Upper lobe of left lung (tissue), 4 donors: ENCODE measurements around the gene PLCB4.

Experiments
- EP300 ChIP-seq, 4 donors: sonication (generic); formaldehyde crosslinking; IDR thresholded peaks; one replicate each; pipeline ENCODE4 v1.5.1; 2017; ENCODE audit warnings: antibody characterized with exemption in 4 of 4, control low read depth in 2 of 4
- POLR2A ChIP-seq, 4 donors: fragments of 450-650 bp; IDR thresholded peaks; one replicate each; pipeline ENCODE4 v1.5.1; 2016 to 2017; ENCODE audit warnings: antibody characterized with exemption in 4 of 4, mild to moderate bottlenecking in 2 of 4
- POLR2AphosphoS5 ChIP-seq, 2 donors: sonication (generic); formaldehyde crosslinking; IDR thresholded peaks; one replicate each; pipeline ENCODE4 v1.5.1; 2017; ENCODE audit warnings: antibody characterized with exemption in 2 of 2
- TF ChIP-seq, protein P1 (sequence below), 6 experiments: fragments of 450-650 bp in 4 of 6; fragments of 200-600 bp in 2 of 6; sonication (generic) in 2 of 6; IDR thresholded peaks; one replicate each; pipeline ENCODE4 v1.5.1; 2016 to 2019; ENCODE audit warnings: antibody characterized with exemption in 6 of 6

DNA sequence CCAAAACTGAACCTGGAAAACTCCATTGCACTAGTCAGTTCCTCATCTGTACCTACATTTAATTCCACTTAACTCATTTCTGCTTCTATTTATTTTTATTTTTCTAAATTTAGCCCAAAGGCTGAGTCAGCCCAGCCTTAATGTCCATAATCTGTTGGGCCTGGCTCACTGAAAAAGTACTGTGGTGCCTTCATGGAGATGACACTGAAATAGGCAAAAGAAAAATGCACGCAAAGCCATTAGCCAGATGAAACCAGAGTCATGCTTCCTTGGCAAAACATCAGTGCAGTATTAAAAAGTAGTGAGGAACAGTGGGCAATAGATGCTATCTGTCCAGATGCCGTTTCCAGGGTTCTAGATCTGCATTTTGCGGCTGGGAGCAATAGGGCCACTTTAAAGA lies 14.7 kb upstream of the PLCB4 start:
- TF ChIP-seq, protein P1, sequence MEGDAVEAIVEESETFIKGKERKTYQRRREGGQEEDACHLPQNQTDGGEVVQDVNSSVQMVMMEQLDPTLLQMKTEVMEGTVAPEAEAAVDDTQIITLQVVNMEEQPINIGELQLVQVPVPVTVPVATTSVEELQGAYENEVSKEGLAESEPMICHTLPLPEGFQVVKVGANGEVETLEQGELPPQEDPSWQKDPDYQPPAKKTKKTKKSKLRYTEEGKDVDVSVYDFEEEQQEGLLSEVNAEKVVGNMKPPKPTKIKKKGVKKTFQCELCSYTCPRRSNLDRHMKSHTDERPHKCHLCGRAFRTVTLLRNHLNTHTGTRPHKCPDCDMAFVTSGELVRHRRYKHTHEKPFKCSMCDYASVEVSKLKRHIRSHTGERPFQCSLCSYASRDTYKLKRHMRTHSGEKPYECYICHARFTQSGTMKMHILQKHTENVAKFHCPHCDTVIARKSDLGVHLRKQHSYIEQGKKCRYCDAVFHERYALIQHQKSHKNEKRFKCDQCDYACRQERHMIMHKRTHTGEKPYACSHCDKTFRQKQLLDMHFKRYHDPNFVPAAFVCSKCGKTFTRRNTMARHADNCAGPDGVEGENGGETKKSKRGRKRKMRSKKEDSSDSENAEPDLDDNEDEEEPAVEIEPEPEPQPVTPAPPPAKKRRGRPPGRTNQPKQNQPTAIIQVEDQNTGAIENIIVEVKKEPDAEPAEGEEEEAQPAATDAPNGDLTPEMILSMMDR (IDR thresholded peaks at IDR 0.05): no peak
- TF ChIP-seq POLR2A (IDR thresholded peaks at IDR 0.05) (no peak), POLR2AphosphoS5 (IDR thresholded peaks at IDR 0.05) (no peak), EP300 (IDR thresholded peaks at IDR 0.05) (no peak)
